ENCODE results near the gene INTS7. TPM values are rescaled to one million over a fixed set of nuclear protein-coding genes. Genes with fewer than 3 reads are reported as not detected.

The INTS7 gene
- total RNA-seq, 1 experiment from 2014 or later = 21.7 TPM

DNA sequence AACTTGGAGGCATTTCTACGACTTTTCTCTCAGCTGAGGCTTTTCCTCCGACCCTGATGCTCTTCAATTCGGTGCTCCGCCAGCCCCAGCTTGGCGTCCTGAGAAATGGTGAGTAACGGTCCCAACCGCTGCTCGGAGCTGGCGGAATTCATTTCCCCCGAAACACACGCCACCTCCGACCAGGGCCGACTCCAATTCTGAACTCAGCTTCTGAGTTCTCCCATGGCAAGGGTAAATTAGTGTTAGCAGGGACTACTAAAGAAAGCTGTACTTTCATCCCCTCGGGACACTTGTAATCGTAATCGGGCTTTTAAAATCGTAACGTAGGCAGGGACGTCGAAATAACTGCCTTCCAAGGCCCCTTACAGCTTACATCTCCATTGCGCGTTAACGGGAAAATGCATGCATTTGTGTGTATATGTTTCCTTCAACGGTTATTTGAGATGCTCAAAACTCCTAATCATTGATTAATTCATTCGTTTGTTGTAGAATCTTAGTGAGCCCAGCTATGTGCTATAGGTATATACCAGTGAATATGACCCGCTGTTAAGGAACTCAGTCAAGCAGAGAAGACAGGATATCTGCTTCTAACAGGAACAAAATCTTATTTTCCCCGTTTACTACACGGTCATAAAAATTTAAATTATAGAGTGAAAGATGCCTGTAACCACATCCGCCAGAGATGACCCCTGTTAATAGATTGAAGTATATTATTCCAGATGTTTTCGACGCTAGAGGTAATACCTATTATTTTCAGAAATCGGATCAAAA lies 663 bp upstream of the INTS7 start:
- CTCF ChIA-PET = interaction anchor here (0.6 to 3.4 kb wide), 49 partner anchors 9 to 980 kb away, joined by 3 to 72 read pairs (median 5); partner anchors contain the start of genes ANGEL2 and PACC1
- Histone ChIP-seq H3K9ac (ENCODE audit: low read length) (peak overlapping the region; percentile 92), H3K9me3 (ENCODE audit: control insufficient read depth in 1 of 2, insufficient read depth in 1 of 2, low read depth in 1 of 2, low read length in 2 of 2) (no peaks in the 10 kb centered on the region), H2AFZ (ENCODE audit: low read depth, low read length, poor library complexity, severe bottlenecking) (no peak overlapping the region), H3K4me2 (ENCODE audit: low read length) (peak overlapping the region; percentile 95), H3K4me3 (replicated peaks in 1 of 2; ENCODE audit: low read depth in 1 of 2, low read length in 2 of 2) (peak overlapping the region; percentile 88), H3K27ac (ENCODE audit: low read depth, low read length) (peak overlapping the region; percentile 40; the same call in 1 of the 2 replicates), H3K36me3 (ENCODE audit: control insufficient read depth in 1 of 2, insufficient read depth in 2 of 2, low read length in 2 of 2) (peaks cover 0 to 7% of the 10 kb centered on the region in 2 experiments; a peak in 3 of 4 replicates), H3K9me2 (ENCODE audit: insufficient read depth) (no peaks in the 10 kb centered on the region), H3K4me1 (ENCODE audit: control insufficient read depth in 1 of 2, insufficient read depth in 2 of 2, low read length in 2 of 2) (peaks cover 12 to 38% of the 10 kb centered on the region in 2 experiments; a peak in 3 of 4 replicates), H3K79me2 (ENCODE audit: insufficient read depth, low read length) (peaks cover 91% of the 10 kb centered on the region), H3K27me3 (ENCODE audit: insufficient read depth, low read length) (no peaks in the 10 kb centered on the region), H4K20me1 (ENCODE audit: insufficient read depth) (peaks cover 16% of the 10 kb centered on the region; the same call in 1 of the 2 replicates)
- intact Hi-C loops (cut with micrococcal nuclease) = loop anchor here (1.0 to 5.0 kb wide), 5 partner anchors 24 to 1669 kb away; partner anchors contain the start of gene PPP2R5A
- ATAC-seq (peak; percentile 39), DNase-seq (ENCODE audit: low read depth, low spot score) (no peak)
- TSS peak; percentile 64 for BruUV-seq (replicated peaks)
- RAD21 ChIA-PET (ENCODE audit: low non-redundant PET in 1 of 2, low total read pairs in 2 of 2, uncharacterized antibody in 2 of 2, unreplicated experiment in 2 of 2) = interaction anchor here (0.9 to 1.8 kb wide), 3 partner anchors 355 to 420 kb away, joined by 5 to 12 read pairs (median 10); no protein-coding TSS in a partner anchor
- POLR2A ChIA-PET = interaction anchor here (0.8 to 2.1 kb wide), 9 partner anchors 10 to 572 kb away, joined by 3 to 11 read pairs (median 5); partner anchors contain the start of gene ATF3
- TF ChIP-seq POLR2A (IDR thresholded peaks at IDR 0.05; ENCODE audit: borderline replicate concordance, extremely low read depth, insufficient read depth, insufficient read length) (no peak), SIN3A (IDR thresholded peaks at IDR 0.05; ENCODE audit: low read depth) (peak; percentile 20; the same call in 1 of the 2 replicates), SP1 (IDR thresholded peaks at IDR 0.05; ENCODE audit: low read depth) (0 out of 2 replicates have a peak, but pooled peaks have one; percentile 37)

- intact Hi-C loops (cut with micrococcal nuclease) = loop anchor here (1.0 to 5.0 kb wide), 5 partner anchors 22 to 1667 kb away; partner anchors contain the start of gene PPP2R5A
- H4K20me1 ChIP-seq (ENCODE audit: insufficient read depth) = peaks cover 14% of the 10 kb centered on the region; the same call in 1 of the 2 replicates
- peaks cover 0 to 7% of the 10 kb centered on the region in 2 experiments; a peak in 3 of 4 replicates for H3K36me3 ChIP-seq (ENCODE audit: control insufficient read depth in 1 of 2, insufficient read depth in 2 of 2, low read length in 2 of 2)
- H3K4me3 ChIP-seq (replicated peaks in 1 of 2; ENCODE audit: low read depth in 1 of 2, low read length in 2 of 2) = peak overlapping the region; percentile 88
- H3K27me3 ChIP-seq (ENCODE audit: insufficient read depth, low read length) = no peaks in the 10 kb centered on the region
- ChIA-PET RAD21 (ENCODE audit: low non-redundant PET in 1 of 2, low total read pairs in 2 of 2, uncharacterized antibody in 2 of 2, unreplicated experiment in 2 of 2) (interaction anchor here (0.6 to 1.8 kb wide), 6 partner anchors 22 to 421 kb away, joined by 3 to 12 read pairs (median 4); partner anchors contain the start of gene NEK2 (in 1 of the 2)), CTCF (interaction anchor here (0.6 to 3.4 kb wide), 33 partner anchors 8 to 981 kb away, joined by 3 to 72 read pairs (median 7); partner anchors contain the start of genes ANGEL2 and PACC1), POLR2A (interaction anchor here (0.9 to 2.1 kb wide), 6 partner anchors 12 to 574 kb away, joined by 3 to 11 read pairs (median 6); partner anchors contain the start of gene ATF3)
- peak overlapping the region; percentile 95 for H3K4me2 ChIP-seq (ENCODE audit: low read length)
- no TSS peak for BruUV-seq (replicated peaks)
- H2AFZ ChIP-seq (ENCODE audit: low read depth, low read length, poor library complexity, severe bottlenecking) = no peak overlapping the region
- H3K9me2 ChIP-seq (ENCODE audit: insufficient read depth) = no peaks in the 10 kb centered on the region
- H3K27ac ChIP-seq (ENCODE audit: low read depth, low read length) = peak overlapping the region; percentile 71
- ATAC-seq = peak; percentile 18
- H3K4me1 ChIP-seq (ENCODE audit: control insufficient read depth in 1 of 2, insufficient read depth in 2 of 2, low read length in 2 of 2) = peaks cover 24 to 45% of the 10 kb centered on the region in 2 experiments
- peak overlapping the region; percentile 92 for H3K9ac ChIP-seq (ENCODE audit: low read length)
- peaks cover 88% of the 10 kb centered on the region for H3K79me2 ChIP-seq (ENCODE audit: insufficient read depth, low read length)
- DNase-seq (ENCODE audit: low read depth, low spot score) = no peak
- no peaks in the 10 kb centered on the region for H3K9me3 ChIP-seq (ENCODE audit: control insufficient read depth in 1 of 2, insufficient read depth in 1 of 2, low read depth in 1 of 2, low read length in 2 of 2)
- 0 out of 2 replicates have a peak, but pooled peaks have one; percentile 60 for TF ChIP-seq EGR1 (IDR thresholded peaks at IDR 0.05; ENCODE audit: low read depth)
- TF ChIP-seq, protein P1, sequence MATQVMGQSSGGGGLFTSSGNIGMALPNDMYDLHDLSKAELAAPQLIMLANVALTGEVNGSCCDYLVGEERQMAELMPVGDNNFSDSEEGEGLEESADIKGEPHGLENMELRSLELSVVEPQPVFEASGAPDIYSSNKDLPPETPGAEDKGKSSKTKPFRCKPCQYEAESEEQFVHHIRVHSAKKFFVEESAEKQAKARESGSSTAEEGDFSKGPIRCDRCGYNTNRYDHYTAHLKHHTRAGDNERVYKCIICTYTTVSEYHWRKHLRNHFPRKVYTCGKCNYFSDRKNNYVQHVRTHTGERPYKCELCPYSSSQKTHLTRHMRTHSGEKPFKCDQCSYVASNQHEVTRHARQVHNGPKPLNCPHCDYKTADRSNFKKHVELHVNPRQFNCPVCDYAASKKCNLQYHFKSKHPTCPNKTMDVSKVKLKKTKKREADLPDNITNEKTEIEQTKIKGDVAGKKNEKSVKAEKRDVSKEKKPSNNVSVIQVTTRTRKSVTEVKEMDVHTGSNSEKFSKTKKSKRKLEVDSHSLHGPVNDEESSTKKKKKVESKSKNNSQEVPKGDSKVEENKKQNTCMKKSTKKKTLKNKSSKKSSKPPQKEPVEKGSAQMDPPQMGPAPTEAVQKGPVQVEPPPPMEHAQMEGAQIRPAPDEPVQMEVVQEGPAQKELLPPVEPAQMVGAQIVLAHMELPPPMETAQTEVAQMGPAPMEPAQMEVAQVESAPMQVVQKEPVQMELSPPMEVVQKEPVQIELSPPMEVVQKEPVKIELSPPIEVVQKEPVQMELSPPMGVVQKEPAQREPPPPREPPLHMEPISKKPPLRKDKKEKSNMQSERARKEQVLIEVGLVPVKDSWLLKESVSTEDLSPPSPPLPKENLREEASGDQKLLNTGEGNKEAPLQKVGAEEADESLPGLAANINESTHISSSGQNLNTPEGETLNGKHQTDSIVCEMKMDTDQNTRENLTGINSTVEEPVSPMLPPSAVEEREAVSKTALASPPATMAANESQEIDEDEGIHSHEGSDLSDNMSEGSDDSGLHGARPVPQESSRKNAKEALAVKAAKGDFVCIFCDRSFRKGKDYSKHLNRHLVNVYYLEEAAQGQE (IDR thresholded peaks at IDR 0.05; ENCODE audit: low read depth) = no peak
- no peak for TF ChIP-seq YY1 (IDR thresholded peaks at IDR 0.05; ENCODE audit: extremely low read depth, insufficient replicate concordance, low read depth, low read length)
- TF ChIP-seq EZH2phosphoT487 (IDR thresholded peaks at IDR 0.05; ENCODE audit: borderline replicate concordance) = no peak
- TF ChIP-seq SIN3A (IDR thresholded peaks at IDR 0.05; ENCODE audit: low read depth) = no peak
- no peak for TF ChIP-seq JUND (IDR thresholded peaks at IDR 0.05)
- no peak for TF ChIP-seq ZNF274 (IDR thresholded peaks at IDR 0.05; ENCODE audit: low read depth, low read length)
- TF ChIP-seq RAD21 (IDR thresholded peaks at IDR 0.05; ENCODE audit: low read depth) = peak; percentile 85
- no peak for TF ChIP-seq FOSL1 (IDR thresholded peaks at IDR 0.05; ENCODE audit: low read depth)
- peak; percentile 59 for TF ChIP-seq CEBPB (IDR thresholded peaks at IDR 0.05; ENCODE audit: low read depth)
- TF ChIP-seq SP1 (IDR thresholded peaks at IDR 0.05; ENCODE audit: low read depth) = no peak
- no peak for TF ChIP-seq POLR2A (IDR thresholded peaks at IDR 0.05; ENCODE audit: borderline replicate concordance, extremely low read depth, insufficient read depth, insufficient read length)
Observed at GRCh38 chr1:212034516-212035122, 738 bp downstream of the INTS7 start.
